ENCODE results near the gene CLINT1. TPM values are rescaled to one million over a fixed set of nuclear protein-coding genes. Genes with fewer than 3 reads are reported as not detected.

CLINT1 gene
- total RNA-seq, 1 donor from 2014 or later: 105 TPM

DNA sequence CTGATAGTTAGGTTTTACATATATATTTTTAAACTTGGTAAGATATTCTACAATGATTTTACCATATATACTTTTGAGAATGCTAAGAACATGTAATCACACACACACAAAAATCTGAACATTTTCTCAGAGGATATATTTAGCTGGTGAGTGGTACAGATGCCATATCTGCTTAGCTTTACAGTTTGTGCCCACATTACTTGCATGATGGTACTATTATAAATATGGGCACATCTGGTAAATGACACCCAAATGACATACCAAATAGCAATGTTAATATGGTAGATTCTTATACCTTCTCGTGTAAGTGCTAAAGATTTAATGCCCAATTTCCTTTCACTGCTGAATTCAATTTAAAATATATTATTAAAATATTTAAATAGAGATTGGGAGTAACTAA is 58.8 kb downstream of the CLINT1 start:
- Mint-ChIP-seq H3K4me3 (no peak overlapping the region), H3K27ac (no peak overlapping the region), H3K27me3 (no peaks in the 10 kb centered on the region), H3K9me3 (no peaks in the 10 kb centered on the region), H3K4me1 (no peaks in the 10 kb centered on the region), H3K36me3 (ENCODE audit: low read depth) (peaks cover 52% of the 10 kb centered on the region)
- CTCF ChIA-PET: no interaction called here
- intact Hi-C loops (cut with micrococcal nuclease): no loop called here
- no peak for TF ChIP-seq CTCF (IDR thresholded peaks at IDR 0.05)
- POLR2A ChIA-PET: no interaction called here
- DNase-seq (no peak), ATAC-seq (ENCODE audit: low read depth) (no peak)

DNA sequence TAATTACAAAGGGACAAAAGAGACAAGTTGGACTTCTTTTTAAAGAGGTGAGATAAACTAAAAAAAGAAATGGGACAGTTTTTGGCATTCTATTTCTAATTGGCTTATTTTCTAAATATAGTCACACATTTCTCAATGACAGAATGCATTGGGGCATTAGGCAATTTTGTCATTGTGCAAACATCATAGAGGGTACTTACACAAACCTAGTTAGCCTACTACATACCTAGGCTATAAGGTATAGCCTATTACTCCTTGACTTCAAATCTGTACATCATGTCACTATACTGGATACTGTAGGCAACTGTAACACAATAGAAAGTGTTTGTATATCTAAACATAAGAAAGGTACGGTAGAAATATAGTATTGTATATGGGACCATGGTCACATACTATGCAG is 59.4 kb downstream of the CLINT1 start:
- Mint-ChIP-seq H3K36me3 (ENCODE audit: low read depth) (peaks cover 54% of the 10 kb centered on the region), H3K27ac (no peak overlapping the region), H3K4me1 (no peaks in the 10 kb centered on the region), H3K27me3 (no peaks in the 10 kb centered on the region), H3K9me3 (no peaks in the 10 kb centered on the region), H3K4me3 (no peak overlapping the region)
- ATAC-seq (ENCODE audit: low read depth) (no peak), DNase-seq (no peak)
- CTCF ChIA-PET: no interaction called here
- POLR2A ChIA-PET: no interaction called here
- intact Hi-C loops (cut with micrococcal nuclease): no loop called here
- TF ChIP-seq CTCF (IDR thresholded peaks at IDR 0.05): no peak

DNA sequence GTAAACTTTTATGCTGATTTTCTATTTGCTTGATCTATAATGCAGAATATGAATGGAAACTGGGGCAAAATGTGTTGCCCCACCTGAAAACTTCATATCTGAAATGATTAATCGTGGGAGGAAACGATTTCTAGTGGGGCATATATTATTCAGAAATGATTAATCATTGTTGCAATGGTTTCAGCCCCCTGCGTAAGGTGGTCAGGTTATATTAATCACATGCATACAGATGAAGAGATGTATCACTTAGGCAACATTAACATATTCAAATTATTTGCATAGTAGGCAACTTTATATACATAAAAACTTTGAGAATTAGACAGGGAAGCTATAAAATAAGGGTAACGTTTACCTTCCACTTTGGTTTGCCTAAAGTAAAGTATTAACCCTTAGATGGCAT is 65.6 kb downstream of the CLINT1 start:
- Mint-ChIP-seq H3K4me1 (no peaks in the 10 kb centered on the region), H3K27ac (no peak overlapping the region), H3K4me3 (no peak overlapping the region), H3K27me3 (no peaks in the 10 kb centered on the region), H3K9me3 (no peaks in the 10 kb centered on the region), H3K36me3 (ENCODE audit: low read depth) (peaks cover 74% of the 10 kb centered on the region)
- CTCF ChIA-PET: no interaction called here
- POLR2A ChIA-PET: no interaction called here
- ATAC-seq (ENCODE audit: low read depth): no peak
- intact Hi-C loops (cut with micrococcal nuclease): no loop called here
- DNase-seq: no peak
- TF ChIP-seq CTCF (IDR thresholded peaks at IDR 0.05): no peak

DNA sequence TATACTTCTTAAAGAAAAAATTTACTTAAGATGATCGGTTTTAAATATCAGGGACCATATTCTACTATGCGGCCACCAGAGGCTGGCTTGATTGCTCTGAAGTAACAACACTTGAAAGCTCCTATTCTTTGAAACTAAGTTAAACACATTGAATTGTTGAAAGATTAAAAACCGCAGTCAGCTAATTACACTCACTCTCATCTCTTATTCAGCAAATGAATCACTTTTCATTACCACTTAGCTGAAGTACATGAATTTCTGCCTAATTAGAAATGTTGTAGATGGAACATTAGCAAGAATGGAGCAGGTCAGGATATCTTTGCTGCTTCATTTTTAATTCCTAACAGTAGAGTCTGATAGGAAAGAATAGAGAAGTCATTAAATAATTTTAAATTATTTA is 73.1 kb downstream of the CLINT1 start:
- POLR2A ChIA-PET: no interaction called here
- CTCF ChIA-PET: no interaction called here
- H3K4me3 Mint-ChIP-seq: no peak overlapping the region

DNA sequence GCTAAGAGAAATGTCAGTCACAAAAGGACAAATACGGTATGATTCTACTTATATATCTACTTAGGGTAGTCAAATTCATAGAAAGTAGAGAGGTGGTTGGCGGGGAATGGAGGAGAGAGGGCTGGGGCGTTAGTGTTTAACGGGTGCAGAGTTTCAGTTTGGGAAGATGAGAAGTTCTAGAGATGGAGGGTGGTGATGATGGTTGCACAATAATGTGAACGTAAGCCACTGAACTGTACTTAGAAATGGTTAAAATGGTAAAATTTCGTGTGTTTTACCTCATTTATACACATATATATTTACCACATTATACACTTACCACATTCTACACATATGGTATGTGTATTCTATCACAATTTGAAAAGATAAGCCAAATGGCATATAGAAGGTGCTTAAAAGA is 79.7 kb downstream of the CLINT1 start:
- CTCF ChIA-PET: no interaction called here
- POLR2A ChIA-PET: no interaction called here
- H3K27ac Mint-ChIP-seq: no peak overlapping the region
- no peak for TF ChIP-seq CTCF (IDR thresholded peaks at IDR 0.05)
- DNase-seq (no peak), ATAC-seq (ENCODE audit: low read depth) (no peak)
- intact Hi-C loops (cut with micrococcal nuclease): no loop called here
- H3K4me1 Mint-ChIP-seq: no peaks in the 10 kb centered on the region
- peaks cover 2% of the 10 kb centered on the region for H3K36me3 Mint-ChIP-seq (ENCODE audit: low read depth)
- H3K9me3 Mint-ChIP-seq: no peaks in the 10 kb centered on the region
- H3K4me3 Mint-ChIP-seq: no peak overlapping the region
- H3K27me3 Mint-ChIP-seq: no peaks in the 10 kb centered on the region

More for the DNA sequence above, 73.1 kb downstream of the CLINT1 start:
- H3K4me1 Mint-ChIP-seq: no peaks in the 10 kb centered on the region
- peaks cover 54% of the 10 kb centered on the region for H3K36me3 Mint-ChIP-seq (ENCODE audit: low read depth)
- intact Hi-C loops (cut with micrococcal nuclease): no loop called here
- ATAC-seq (ENCODE audit: low read depth): no peak
- no peaks in the 10 kb centered on the region for H3K9me3 Mint-ChIP-seq
- TF ChIP-seq CTCF (IDR thresholded peaks at IDR 0.05): no peak
- DNase-seq: no peak
- no peak overlapping the region for H3K27ac Mint-ChIP-seq
- no peaks in the 10 kb centered on the region for H3K27me3 Mint-ChIP-seq
